ENCODE data around the gene CCDC13.

DNA sequence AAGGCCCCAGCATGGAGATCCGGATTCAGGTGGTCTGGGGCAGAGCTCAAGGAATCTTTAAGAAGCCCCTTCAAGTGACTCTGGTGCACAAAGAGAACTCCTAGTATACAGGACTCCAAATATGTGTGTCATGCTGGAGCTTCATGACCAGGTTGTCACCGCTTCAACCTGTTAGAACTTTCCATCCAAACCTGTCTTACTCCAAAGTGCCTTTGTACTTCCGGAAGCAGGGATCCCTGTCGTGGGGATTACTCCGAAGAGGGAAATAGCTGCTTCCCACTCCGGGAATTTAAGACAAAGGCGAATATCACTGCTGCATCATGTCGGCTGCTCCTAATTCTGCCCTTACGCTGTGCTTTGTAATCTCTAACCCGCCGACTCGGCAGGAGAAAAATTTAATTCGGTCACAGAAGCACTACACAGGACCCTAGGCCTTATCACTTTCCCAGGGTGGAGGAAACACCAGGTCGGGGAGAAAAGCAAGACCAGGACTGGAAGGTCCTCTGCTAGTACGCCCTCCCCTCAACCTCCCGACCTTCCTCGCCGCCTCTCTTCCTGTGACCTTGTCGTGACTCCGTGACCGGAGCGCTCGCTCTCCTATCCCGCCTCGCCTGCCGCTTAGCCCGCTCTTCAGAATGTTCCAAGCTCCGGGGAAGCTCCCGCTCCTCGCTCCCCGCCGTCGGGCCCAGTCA lies 30.5 kb upstream of the CCDC13 start:
- TF ChIP-seq, protein P1, sequence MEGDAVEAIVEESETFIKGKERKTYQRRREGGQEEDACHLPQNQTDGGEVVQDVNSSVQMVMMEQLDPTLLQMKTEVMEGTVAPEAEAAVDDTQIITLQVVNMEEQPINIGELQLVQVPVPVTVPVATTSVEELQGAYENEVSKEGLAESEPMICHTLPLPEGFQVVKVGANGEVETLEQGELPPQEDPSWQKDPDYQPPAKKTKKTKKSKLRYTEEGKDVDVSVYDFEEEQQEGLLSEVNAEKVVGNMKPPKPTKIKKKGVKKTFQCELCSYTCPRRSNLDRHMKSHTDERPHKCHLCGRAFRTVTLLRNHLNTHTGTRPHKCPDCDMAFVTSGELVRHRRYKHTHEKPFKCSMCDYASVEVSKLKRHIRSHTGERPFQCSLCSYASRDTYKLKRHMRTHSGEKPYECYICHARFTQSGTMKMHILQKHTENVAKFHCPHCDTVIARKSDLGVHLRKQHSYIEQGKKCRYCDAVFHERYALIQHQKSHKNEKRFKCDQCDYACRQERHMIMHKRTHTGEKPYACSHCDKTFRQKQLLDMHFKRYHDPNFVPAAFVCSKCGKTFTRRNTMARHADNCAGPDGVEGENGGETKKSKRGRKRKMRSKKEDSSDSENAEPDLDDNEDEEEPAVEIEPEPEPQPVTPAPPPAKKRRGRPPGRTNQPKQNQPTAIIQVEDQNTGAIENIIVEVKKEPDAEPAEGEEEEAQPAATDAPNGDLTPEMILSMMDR (IDR thresholded peaks at IDR 0.05) = no peak
- no peak for TF ChIP-seq POLR2A (IDR thresholded peaks at IDR 0.05)
